Measurements from ENCODE around the gene EIF4B.

Gene EIF4B

DNA sequence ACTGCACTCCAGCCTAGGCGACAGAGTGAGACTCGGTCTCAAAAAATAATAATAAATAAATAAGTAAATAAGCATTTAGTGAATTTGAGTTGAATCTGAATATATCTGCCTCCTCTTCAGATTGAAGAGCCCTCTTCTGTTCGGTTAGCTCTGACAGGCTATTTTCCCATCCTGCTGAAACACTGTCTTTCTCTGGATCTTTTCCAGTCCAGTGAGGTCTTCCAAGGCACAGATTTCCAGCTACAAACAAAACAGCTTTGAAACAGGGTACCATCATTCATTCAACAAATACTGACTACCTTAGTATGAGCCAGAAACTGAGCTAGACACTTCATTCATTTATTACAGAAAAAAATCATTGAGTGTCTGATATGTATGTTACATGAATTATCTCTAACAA is 80.1 kb downstream of the EIF4B start:
- FAIRE-seq: no peak
- TF ChIP-seq, protein P1, sequence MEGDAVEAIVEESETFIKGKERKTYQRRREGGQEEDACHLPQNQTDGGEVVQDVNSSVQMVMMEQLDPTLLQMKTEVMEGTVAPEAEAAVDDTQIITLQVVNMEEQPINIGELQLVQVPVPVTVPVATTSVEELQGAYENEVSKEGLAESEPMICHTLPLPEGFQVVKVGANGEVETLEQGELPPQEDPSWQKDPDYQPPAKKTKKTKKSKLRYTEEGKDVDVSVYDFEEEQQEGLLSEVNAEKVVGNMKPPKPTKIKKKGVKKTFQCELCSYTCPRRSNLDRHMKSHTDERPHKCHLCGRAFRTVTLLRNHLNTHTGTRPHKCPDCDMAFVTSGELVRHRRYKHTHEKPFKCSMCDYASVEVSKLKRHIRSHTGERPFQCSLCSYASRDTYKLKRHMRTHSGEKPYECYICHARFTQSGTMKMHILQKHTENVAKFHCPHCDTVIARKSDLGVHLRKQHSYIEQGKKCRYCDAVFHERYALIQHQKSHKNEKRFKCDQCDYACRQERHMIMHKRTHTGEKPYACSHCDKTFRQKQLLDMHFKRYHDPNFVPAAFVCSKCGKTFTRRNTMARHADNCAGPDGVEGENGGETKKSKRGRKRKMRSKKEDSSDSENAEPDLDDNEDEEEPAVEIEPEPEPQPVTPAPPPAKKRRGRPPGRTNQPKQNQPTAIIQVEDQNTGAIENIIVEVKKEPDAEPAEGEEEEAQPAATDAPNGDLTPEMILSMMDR (IDR thresholded peaks at IDR 0.05; ENCODE audit: insufficient read depth, missing control alignments): no peak
- DNase-seq (ENCODE audit: insufficient read length, low spot score): no peak

DNA sequence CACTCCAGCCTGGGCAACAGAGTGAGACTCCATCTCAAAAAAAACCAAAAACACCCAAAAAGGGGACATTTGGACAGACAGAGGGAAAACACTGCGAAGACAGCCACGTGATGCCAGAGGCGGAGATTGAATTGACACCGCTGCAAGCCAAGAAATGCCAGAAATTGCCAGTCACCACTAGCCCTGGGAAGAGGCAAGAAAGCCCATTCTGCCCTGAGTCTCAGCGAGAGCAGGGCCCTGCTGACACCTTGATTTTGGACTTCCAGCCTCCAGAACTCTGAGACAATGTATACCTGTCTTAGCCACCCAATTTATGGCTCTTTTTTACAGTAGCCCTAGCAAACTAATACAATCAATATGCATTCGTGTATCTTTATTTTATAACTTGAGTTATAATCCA is 83.8 kb downstream of the EIF4B start:
- no peak for FAIRE-seq
- DNase-seq (ENCODE audit: insufficient read length, low spot score): no peak
- TF ChIP-seq, protein P1 (IDR thresholded peaks at IDR 0.05; ENCODE audit: insufficient read depth, missing control alignments): no peak

DNA sequence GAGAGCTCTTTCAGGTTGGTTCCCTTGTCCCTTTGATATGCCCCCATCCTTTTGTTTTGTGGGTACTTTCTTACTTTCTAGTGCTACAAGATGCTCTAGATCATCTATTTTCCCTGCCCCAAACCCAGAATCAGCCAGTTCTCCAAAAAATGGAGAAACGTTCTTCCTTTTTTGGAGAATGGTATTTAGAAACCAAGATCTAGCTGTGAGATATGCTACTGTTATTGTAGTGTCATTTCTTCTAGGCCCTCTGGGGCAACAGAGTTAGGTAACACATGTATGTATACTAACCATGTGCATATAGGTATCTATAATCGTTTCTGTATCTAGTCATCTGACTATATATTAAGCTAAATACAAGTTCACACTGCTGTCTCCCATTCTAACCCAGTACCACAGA is 84.3 kb downstream of the EIF4B start:
- DNase-seq (ENCODE audit: insufficient read length, low spot score) (peak; percentile 2), FAIRE-seq (no peak)
- TF ChIP-seq, protein P1 (IDR thresholded peaks at IDR 0.05; ENCODE audit: insufficient read depth, missing control alignments): no peak

DNA sequence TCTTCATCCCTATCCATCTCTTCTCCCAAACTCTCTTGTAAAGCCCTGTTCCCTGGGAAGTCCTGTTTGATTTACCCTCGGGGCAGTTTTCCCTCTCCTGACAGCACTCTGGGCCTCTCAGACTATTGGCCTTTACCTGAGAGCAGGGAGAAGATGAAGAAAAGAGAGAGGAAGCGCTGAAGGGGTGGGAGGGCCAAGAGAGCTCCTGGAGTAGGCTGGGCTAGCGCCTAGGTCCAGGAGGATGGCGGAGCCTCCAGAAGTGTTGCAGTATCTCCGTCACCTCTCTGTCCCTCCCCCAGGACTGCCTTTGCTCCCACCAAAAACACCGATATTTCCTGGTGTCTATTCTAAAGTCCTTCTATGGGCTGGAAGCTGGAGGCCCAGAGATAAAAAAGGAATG is 85.5 kb downstream of the EIF4B start:
- FAIRE-seq: no peak
- no peak for DNase-seq (ENCODE audit: insufficient read length, low spot score)
- TF ChIP-seq, protein P1 (IDR thresholded peaks at IDR 0.05; ENCODE audit: insufficient read depth, missing control alignments): no peak

All from D721Med (cell line).